MG63 (cell line): ENCODE results near the gene RPL22L1. TPM values are rescaled to one million over a fixed set of nuclear protein-coding genes. Genes with fewer than 3 reads are reported as not detected.

Experiments
- DNase-seq: peaks from one replicate; pipeline ENCODE4 v3.0.0-alpha.2; 2020
- H3K27me3 ChIP-seq: fragments of 250-450 bp; sonication (Bioruptor Pico); 2 replicates; pipeline ENCODE4 v1.5.1; 2020; ENCODE audit warnings: mild to moderate bottlenecking, moderate library complexity
- H3K36me3 ChIP-seq: fragments of 250-450 bp; sonication (Bioruptor Pico); 2 replicates; pipeline ENCODE4 v1.5.1; 2020; ENCODE audit warnings: mild to moderate bottlenecking, moderate library complexity
- H3K4me3 ChIP-seq: fragments of 250-450 bp; sonication (Bioruptor Pico); 2 replicates; pipeline ENCODE4 v1.5.1; 2020; ENCODE audit warnings: mild to moderate bottlenecking, moderate library complexity
- H3K9me3 ChIP-seq: fragments of 250-450 bp; sonication (Bioruptor Pico); 2 replicates; pipeline ENCODE4 v1.5.1; 2020; ENCODE audit warnings: mild to moderate bottlenecking, moderate library complexity
- total RNA-seq: library from RNA; depleted of rRNA; stranded (reverse); fragments of >200 nt; shearing (Covaris generic); gene quantifications from 2 replicates; pipeline ENCODE4 v1.2.3, GENCODE V29; 2014; ENCODE audit warnings: low replicate concordance; rRNA removed

RPL22L1 gene
- total RNA-seq, 1 experiment from 2014 or later = 249 TPM

DNA sequence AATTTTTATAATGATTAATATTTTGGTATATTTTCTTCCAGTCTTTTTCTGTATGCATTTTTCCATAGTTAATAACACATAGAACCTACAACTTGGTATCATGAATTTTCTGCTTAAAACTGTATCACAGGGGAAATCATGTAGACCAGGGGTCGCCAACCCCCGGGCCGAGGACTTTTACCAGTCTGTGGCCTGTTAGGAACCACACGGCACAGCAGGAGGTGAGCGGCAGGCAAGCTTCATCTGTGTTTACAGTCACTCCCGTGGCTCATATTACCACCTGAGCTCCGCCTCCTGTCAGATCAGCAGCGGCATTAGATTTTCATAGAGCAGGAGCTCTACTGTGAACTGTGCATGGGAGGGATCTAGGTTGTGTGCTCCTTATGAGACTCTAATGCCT, 54.7 kb downstream of the RPL22L1 start:
- H3K36me3 ChIP-seq = no peaks in the 10 kb centered on the region
- H3K4me3 ChIP-seq = no peak overlapping the region
- DNase-seq = no peak
- no peaks in the 10 kb centered on the region for H3K9me3 ChIP-seq
- no peaks in the 10 kb centered on the region for H3K27me3 ChIP-seq

Other genes starting within 250 kb of the RPL22L1 start
- 15.4 and 25.1 TPM in 2 replicates for gene EIF5A2, start 38.4 kb upstream of the RPL22L1 start, total RNA-seq
- gene SLC2A2, start 156.5 kb upstream of the RPL22L1 start, total RNA-seq = 0.03 and 0.15 TPM in 2 replicates